ENCODE measurements around the gene OR2A12.
"Not testable (repeated sequence)": the region's sequence is repeated elsewhere in the genome, so short reads cannot be mapped to it uniquely, and the experiment has no call there.

OR2A12 gene, protein sequence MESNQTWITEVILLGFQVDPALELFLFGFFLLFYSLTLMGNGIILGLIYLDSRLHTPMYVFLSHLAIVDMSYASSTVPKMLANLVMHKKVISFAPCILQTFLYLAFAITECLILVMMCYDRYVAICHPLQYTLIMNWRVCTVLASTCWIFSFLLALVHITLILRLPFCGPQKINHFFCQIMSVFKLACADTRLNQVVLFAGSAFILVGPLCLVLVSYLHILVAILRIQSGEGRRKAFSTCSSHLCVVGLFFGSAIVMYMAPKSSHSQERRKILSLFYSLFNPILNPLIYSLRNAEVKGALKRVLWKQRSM

DNA sequence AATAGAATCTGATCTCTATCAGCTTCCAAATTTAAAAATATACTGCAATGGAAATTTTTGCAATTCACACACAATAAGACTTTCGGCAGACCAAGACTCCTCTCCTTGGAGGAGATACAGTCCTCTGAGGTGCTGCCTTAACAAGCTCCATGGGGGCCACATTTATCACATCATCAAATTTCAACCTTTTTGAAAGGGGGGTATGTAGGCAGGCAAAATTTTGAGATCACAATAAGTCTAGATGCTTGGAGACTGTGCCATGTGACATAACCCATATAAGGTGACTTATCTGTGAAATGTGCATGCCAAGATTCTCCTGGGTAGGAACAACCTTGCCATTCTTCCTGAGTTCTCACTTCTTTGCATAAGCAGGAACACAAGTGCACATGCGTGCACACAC, at the start of gene OR2A12:
Gene OR2A12 (plus strand): TSS at position 301 of the 400 bp plus-strand sequence. CDS start 8,830 bp downstream, outside the sequence.
- no peak for DNase-seq

GRCh38 chr7:144036302-144036885, 49.7 kb upstream of the OR2A12 start:
- DNase-seq = no peak

DNA sequence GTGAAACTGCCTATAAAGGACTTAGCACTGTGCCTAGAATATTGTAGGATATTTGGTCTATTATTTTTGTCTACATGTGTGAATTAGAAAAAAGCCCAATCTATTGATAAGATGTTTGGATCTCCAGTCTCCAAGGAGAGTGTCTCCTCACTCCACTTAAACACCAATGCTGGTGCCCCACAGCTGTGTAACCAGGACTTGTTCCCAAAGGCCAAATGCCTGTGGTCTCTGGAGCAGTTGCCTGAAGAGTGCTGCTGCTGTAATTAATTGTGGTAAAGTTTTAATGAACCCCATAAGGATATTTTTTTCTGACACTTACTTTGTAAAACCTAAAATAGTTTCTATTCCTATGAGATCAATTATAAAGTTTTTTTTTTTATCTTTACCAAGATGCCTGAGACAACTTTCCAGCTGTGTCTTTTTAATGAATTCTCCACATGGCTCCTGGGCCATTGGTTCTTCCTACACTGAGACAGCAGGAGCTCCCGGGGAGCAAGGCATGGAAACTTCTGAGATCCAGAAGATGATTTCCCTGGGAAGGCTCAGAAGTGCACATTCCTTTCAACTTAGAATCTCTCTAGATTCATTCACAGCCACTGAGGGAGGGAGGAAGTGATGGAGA, 48.6 kb upstream of the OR2A12 start:
- no peak for DNase-seq

- no peak for DNase-seq
Observed at GRCh38 chr7:144038887-144039286, 47.2 kb upstream of the OR2A12 start.

- no peak for DNase-seq
Observed at GRCh38 chr7:144048648-144049047, 37.4 kb upstream of the OR2A12 start, which contains the start of gene OR2A5. TSS of gene OR2A5 (plus strand) at chr7:144048948. CDS start at chr7:144050402, 1,454 bp downstream.

GRCh38 chr7:144049491-144049890, 36.6 kb upstream of the OR2A12 start:
- no peak for DNase-seq

DNA sequence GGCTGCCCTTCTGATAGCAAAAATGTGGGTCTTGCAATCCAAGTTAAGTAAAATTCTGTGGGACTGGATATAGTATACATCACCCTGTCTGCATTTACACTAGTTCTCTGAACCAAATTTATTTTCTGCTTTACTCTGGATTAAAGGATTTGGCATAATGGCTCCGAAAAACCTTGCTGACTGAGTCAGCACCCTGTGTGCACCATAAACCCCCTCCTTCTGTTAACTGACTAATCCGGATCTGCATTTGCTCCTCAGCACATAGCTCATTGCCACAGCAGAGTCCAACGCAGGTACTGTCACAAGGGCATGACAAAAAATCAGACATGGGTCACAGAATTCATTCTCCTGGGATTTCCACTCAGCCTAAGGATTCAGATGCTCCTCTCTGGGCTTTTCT, 36.0 kb upstream of the OR2A12 start:
- DNase-seq = no peak

DNA sequence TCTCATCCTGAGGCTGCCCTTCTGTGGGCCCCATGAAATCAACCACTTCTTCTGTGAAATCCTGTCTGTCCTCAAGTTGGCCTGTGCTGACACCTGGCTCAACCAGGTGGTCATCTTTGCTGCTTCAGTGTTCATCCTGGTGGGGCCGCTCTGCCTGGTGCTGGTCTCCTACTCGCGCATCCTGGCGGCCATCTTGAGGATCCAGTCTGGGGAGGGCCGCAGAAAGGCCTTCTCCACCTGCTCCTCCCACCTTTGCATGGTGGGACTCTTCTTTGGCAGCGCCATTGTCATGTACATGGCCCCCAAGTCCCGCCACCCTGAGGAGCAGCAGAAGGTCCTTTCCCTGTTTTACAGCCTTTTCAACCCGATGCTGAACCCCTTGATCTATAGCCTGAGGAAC, 35.2 kb upstream of the OR2A12 start:
- not testable (repeated sequence) for DNase-seq

- DNase-seq = no peak
Observed at GRCh38 chr7:144057954-144058353, 28.1 kb upstream of the OR2A12 start.

- no peak for DNase-seq
Observed at GRCh38 chr7:144063710-144064109, 22.4 kb upstream of the OR2A12 start.

DNA sequence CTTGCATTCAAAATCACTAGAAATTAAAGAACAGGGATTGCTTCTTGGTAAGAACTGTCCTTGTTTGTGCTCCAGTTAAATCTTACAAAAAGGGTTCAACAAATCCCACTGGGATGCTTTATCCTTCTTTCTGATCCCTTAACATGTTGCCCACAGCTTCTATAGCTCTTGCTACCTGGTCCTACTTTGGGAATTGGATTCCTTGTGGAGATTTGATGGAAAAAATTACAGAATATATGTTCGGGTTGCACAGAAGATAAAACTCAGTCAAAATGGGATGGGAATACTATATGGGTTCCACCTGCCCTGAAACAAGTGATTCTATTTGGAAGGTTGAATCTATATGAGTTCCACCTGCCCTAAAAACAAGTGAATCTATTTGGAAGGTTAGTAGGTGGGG, 16.6 kb upstream of the OR2A12 start, which contains the start of gene OR2A25:
Gene OR2A25 (plus strand): TSS at position 301 of the 400 bp plus-strand sequence. CDS start 4,409 bp downstream, outside the sequence.
- no peak for DNase-seq

DNA sequence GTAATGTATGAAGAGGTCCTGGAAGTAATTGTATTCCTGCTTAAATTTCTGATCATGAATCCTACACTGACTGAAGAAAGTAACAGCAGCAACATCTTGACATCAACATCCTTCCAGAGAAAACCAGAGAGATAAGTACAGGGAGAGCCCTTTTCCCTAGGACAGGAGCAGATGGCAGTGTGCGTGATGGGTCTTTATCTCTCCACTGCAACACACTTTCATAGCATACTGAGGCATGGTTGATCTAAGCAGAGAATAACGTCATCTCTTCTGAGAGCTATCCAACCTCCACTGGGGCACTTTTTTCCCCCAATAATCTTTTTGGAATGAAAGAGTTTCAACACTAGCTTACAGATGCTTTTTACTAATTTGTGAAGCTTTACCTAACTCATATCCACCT, 16.1 kb upstream of the OR2A12 start:
- DNase-seq = no peak

GRCh38 chr7:144074374-144074773, 11.7 kb upstream of the OR2A12 start:
- no peak for DNase-seq

DNA sequence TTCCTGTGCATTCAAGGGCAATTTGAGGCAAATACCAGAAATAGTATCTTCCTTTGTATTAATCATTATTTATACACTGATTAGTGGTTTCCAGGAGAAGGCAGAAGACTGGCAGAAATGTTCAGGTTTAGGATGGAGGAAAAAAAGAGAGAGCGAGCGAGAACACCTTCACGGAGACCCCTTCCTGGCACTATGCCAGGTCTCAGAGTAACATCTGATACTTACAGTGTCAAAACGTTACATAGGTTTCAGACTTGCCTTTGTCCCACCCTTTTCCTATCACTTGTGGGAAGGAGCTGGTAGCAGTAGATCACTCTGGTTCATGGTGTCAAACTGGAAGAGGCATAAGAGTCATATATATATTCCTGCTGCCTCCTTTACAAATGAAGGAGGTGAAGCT, 652 bp downstream of the OR2A12 start:
- DNase-seq = no peak

GRCh38 chr7:144087230-144087629, 1.2 kb downstream of the OR2A12 start:
- no peak for DNase-seq

DNA sequence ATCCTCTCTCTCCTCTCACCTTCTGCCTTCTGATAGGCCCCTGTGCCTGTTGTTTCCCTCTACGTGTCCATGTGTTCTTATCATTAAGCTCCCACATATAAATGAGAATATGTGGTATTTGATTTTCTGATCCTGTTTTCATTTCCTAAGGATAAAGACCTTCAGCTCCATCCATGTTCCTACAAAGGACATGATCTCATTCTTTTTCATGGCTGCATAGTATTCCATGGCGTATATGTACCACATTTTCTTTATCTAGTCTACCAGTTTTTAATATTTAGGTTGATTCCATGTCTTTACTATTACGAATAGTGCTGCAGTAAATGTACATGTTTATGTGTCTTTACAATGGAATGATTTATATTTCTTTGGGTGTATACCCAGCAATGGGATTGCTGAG, 4.6 kb downstream of the OR2A12 start:
- DNase-seq = no peak

DNA sequence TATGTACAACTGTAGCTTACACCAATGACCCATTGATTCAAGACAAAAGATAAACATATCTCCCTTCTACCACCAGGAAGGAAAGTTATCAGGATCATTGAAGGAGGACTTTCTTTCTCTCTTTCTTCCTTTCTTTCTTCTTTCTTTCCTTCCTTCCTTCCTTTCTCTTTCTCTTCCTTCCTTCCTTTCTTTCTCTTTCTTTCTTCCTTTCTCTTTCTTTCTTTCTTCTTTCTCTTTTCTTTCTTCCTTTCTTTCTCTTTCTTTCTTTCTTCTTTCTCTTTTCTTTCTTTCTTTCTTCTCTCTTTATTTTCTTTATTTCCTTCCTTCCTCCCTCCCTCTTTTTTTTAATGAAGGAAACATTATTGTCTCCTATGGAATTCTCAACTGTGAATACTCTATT, 12.7 kb downstream of the OR2A12 start:
- DNase-seq = no peak

GRCh38 chr7:144100607-144101006, 14.5 kb downstream of the OR2A12 start:
- no peak for DNase-seq

DNA sequence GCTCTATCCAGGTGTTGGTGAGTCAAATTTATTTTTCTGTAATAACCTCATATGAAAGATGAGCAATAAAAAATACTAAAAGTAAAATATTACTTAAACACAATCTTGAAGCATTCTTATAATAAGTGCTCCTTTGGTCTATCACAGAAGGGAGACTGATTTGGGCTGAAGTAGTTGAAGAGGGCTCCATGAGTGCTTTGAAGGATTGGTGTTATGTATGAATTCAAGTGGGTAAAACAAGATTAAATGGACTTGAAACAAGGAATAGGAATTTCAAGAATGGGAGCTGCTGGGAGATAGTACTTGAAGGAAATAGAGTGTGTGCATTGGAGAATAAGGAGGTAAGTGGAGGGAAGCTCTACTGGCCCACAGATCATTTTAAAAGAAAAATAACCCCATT, 16.0 kb downstream of the OR2A12 start:
- no peak for DNase-seq

GRCh38 chr7:144105211-144105610, 19.1 kb downstream of the OR2A12 start:
- DNase-seq = no peak

DNA sequence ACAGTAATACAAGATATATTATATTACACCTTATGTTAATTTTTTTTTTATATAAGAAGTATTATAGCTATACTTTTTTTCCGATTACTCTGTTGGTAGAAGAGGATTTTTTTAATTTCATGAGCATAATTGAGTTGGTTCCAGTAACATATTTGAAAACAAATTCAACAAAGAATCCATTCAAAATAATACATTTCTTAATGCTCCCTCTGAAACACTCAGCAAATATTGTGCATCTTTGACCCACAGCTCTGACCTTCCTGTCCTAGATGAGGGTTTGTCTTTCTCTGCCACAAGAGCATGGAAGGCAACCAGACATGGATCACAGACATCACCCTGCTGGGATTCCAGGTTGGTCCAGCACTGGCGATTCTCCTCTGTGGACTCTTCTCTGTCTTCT, 23.2 kb downstream of the OR2A12 start, which contains the start of gene OR2A2:
Gene OR2A2 (plus strand): TSS at position 301 of the 400 bp plus-strand sequence. CDS start 0 bp downstream, at position 301.
- no peak for DNase-seq

GRCh38 chr7:144110272-144110671, 24.2 kb downstream of the OR2A12 start:
- no peak for DNase-seq

DNA sequence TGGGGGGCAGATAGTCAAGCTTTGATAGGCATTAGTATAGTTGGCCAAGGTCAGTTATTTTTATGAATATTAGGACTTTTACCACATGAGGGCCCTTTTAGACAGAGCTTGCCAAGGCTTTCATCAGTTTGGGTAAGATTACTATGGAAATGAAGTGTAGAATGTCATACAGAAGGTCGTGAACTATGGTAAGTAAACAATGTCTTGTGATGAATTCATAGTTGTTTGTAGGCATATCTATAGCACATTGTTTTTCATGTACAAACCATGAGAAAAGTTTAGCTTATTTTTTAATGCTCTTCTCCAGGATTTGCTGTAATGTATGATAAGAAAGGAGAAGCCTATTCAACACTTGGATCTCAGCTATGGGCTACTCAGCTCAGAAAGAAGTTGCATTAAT, 27.6 kb downstream of the OR2A12 start:
- no peak for DNase-seq

- DNase-seq = no peak
Observed at GRCh38 chr7:144118341-144118740, 32.3 kb downstream of the OR2A12 start.
